ENCODE results near the gene IMMP2L.

DNA sequence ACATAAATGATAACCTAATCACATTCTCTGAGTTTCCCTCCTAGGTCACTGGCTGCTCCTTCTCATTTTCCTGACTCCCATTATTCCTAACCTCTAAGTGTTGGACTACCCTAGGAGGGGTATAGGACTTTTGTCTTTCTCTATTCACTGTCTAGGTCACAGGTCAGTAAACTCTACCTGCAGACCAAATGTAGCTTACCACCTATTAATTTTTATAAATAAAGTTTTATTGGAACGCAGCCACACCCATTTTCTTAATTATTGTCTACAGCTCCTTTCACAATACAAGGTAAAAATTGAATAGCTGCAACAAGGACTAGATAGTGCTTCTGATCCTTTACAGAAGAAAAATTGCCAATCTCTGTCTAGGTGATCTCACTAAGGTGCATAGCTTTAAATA, 156.7 kb downstream of the IMMP2L start:
- no peak for TF ChIP-seq EP300 (IDR thresholded peaks at IDR 0.05; ENCODE audit: low read depth in 2 of 2, low read length in 2 of 2)
- no peak for TF ChIP-seq EP300 (CRISPR knock-in tag; IDR thresholded peaks at IDR 0.05; ENCODE audit: borderline replicate concordance)
- TF ChIP-seq, protein P1, sequence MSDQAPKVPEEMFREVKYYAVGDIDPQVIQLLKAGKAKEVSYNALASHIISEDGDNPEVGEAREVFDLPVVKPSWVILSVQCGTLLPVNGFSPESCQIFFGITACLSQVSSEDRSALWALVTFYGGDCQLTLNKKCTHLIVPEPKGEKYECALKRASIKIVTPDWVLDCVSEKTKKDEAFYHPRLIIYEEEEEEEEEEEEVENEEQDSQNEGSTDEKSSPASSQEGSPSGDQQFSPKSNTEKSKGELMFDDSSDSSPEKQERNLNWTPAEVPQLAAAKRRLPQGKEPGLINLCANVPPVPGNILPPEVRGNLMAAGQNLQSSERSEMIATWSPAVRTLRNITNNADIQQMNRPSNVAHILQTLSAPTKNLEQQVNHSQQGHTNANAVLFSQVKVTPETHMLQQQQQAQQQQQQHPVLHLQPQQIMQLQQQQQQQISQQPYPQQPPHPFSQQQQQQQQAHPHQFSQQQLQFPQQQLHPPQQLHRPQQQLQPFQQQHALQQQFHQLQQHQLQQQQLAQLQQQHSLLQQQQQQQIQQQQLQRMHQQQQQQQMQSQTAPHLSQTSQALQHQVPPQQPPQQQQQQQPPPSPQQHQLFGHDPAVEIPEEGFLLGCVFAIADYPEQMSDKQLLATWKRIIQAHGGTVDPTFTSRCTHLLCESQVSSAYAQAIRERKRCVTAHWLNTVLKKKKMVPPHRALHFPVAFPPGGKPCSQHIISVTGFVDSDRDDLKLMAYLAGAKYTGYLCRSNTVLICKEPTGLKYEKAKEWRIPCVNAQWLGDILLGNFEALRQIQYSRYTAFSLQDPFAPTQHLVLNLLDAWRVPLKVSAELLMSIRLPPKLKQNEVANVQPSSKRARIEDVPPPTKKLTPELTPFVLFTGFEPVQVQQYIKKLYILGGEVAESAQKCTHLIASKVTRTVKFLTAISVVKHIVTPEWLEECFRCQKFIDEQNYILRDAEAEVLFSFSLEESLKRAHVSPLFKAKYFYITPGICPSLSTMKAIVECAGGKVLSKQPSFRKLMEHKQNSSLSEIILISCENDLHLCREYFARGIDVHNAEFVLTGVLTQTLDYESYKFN (CRISPR knock-in tag; conservative IDR thresholded peaks at IDR 0.05) = no peak
- TF ChIP-seq PHF21A (CRISPR knock-in tag; IDR thresholded peaks at IDR 0.05) = no peak
- no peak for TF ChIP-seq IRF2 (CRISPR knock-in tag; IDR thresholded peaks at IDR 0.05)
- TF ChIP-seq ZNF235 (CRISPR knock-in tag; IDR thresholded peaks at IDR 0.05; ENCODE audit: borderline replicate concordance) = no peak
- TF ChIP-seq TSC22D2 (CRISPR knock-in tag; IDR thresholded peaks at IDR 0.05; ENCODE audit: borderline replicate concordance) = no peak

Measured in HepG2 (cell line).